Body of pancreas (tissue), 4 donors: ENCODE measurements around the gene RGS17. TPM values are rescaled to one million over a fixed set of nuclear protein-coding genes. Genes with fewer than 3 reads are reported as not detected.
"Not testable (repeated sequence)": the region's sequence is repeated elsewhere in the genome, so short reads cannot be mapped to it uniquely, and the experiment has no call there.

Experiments
- ATAC-seq: fragments of 150-250 bp; one replicate; pipeline ENCODE4 v1.9.1; 2016
- DNase-seq, 4 donors: peaks; one replicate each; pipeline ENCODE4 v3.0.0-alpha.2; 2019
- H3K27ac ChIP-seq, 4 donors: fragments of 200-600 bp; sonication (generic); 1 replicate in 3 of 4; 2 replicates in 1 of 4; pipeline versions ENCODE4 v1.5.1 to v1.6.1; 2016 to 2019; ENCODE audit warnings: mild to moderate bottlenecking in 1 of 4, mixed read lengths in 1 of 4, moderate library complexity in 1 of 4
- H3K27me3 ChIP-seq, 2 donors: fragments of 200-600 bp; sonication (generic); one replicate each; pipeline ENCODE4 v1.6.0; 2016; ENCODE audit warnings: mild to moderate bottlenecking in 1 of 2
- H3K36me3 ChIP-seq, 2 donors: fragments of 200-600 bp; sonication (generic); replicated peaks in 1 of 2; 2 replicates each; pipeline ENCODE4 v1.5.1; 2016; ENCODE audit warnings: low read depth in 2 of 2; ENCODE audit not compliant: insufficient read depth in 1 of 2
- H3K4me1 ChIP-seq: fragments of 200-600 bp; sonication (generic); one replicate; pipeline ENCODE4 v1.6.0; 2016
- H3K4me3 ChIP-seq, 2 donors: fragments of 200-600 bp; sonication (generic); 1 replicate in 1 of 2; 2 replicates in 1 of 2; pipeline ENCODE4 v1.5.1; 2016 to 2019
- H3K9me3 ChIP-seq, 3 donors: fragments of 200-600 bp; sonication (generic); 1 replicate in 2 of 3; 2 replicates in 1 of 3; pipeline ENCODE4 v1.5.1; 2016
- POLR2A ChIP-seq, 3 donors: fragments of 450-650 bp; IDR thresholded peaks; one replicate each; pipeline ENCODE4 v1.6.1; 2016; ENCODE audit warnings: antibody characterized with exemption in 3 of 3, mild to moderate bottlenecking in 2 of 3
- whole genome bisulfite sequencing, 2 donors: methylation state at CpG; one replicate each; pipeline ENCODE4 v1.1.5; 2017; 5-methylcytosine and 5-hydroxymethylcytosine counted together
- intact Hi-C: fragments of 100-400 bp; cut with DNase I; formaldehyde crosslinking; loops from one replicate; pipeline ENCODE4 v1.15.1; 2023
- total RNA-seq, 2 donors: library from RNA; depleted of rRNA; stranded (reverse); fragments of >200 nt; gene quantifications; one replicate each; pipeline ENCODE4 v1.1.0, GENCODE V29; 2016
- TF ChIP-seq, protein P1 (sequence below), 7 experiments: fragments of 450-650 bp in 4 of 7; fragments of 200-600 bp in 3 of 7; sonication (generic) in 3 of 7; IDR thresholded peaks; one replicate each; pipeline ENCODE4 v1.5.1; 2016 to 2019; ENCODE audit warnings: antibody characterized with exemption in 7 of 7

Gene RGS17
- total RNA-seq, 2 donors from 2014 or later, result 0.33 to 1.0 TPM

DNA sequence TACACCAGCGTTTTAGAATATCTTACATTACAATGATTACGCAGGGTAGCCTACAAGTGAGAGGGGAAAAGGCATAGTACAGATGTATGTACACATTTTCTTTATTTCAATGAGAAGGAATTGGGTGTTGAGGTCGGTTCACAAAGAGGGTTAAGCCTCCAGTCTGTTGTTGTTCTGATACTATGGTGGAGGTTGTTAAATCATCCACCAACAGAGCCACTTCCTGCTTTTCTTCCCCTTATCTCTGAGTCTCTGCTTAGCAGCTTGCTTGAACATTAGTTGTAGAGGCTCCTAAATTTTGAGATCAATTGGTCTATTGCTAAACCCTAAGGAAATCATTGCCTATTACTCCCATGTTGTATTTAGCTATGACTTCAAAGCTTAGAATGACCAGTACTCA, 7.3 kb downstream of the RGS17 start:
- intact Hi-C loops, result no loop called here
- H3K27me3 ChIP-seq, result peaks cover 0 to 2% of the 10 kb centered on the region in 2 donors
- H3K4me1 ChIP-seq, result peaks cover 7% of the 10 kb centered on the region
- no peak for TF ChIP-seq POLR2A (IDR thresholded peaks at IDR 0.05)
- TF ChIP-seq, protein P1, sequence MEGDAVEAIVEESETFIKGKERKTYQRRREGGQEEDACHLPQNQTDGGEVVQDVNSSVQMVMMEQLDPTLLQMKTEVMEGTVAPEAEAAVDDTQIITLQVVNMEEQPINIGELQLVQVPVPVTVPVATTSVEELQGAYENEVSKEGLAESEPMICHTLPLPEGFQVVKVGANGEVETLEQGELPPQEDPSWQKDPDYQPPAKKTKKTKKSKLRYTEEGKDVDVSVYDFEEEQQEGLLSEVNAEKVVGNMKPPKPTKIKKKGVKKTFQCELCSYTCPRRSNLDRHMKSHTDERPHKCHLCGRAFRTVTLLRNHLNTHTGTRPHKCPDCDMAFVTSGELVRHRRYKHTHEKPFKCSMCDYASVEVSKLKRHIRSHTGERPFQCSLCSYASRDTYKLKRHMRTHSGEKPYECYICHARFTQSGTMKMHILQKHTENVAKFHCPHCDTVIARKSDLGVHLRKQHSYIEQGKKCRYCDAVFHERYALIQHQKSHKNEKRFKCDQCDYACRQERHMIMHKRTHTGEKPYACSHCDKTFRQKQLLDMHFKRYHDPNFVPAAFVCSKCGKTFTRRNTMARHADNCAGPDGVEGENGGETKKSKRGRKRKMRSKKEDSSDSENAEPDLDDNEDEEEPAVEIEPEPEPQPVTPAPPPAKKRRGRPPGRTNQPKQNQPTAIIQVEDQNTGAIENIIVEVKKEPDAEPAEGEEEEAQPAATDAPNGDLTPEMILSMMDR (IDR thresholded peaks at IDR 0.05), result no peak
- H3K27ac ChIP-seq, result no peak overlapping the region
- WGBS, 2 donors, result 75 to 76% methylated on average over 3 of the region's 3 CpGs
- H3K9me3 ChIP-seq, result no peaks in the 10 kb centered on the region
- no peaks in the 10 kb centered on the region for H3K36me3 ChIP-seq
- no peak for ATAC-seq
- H3K4me3 ChIP-seq, result no peak overlapping the region
- DNase-seq, result no peak

DNA sequence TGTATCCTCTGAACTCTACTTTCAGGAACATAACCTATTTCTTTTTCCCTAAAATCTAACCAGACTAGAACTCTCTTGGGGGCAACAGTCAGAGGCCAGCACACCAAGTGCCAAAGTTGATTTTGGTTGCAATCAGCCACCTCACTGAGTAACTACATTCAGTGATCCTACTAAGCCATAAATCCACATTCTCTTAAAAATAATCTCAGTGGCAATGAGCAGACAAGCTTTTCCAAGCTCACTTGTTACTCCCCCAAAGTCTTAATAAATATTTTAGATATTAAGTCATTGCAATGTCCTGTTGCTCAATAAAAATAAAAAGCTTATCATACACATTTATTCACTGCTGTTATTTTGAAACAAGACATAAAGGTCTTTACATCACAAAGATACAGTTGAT, 9.8 kb downstream of the RGS17 start:
- intact Hi-C loops, result no loop called here
- TF ChIP-seq POLR2A (IDR thresholded peaks at IDR 0.05), result no peak
- peaks cover 17% of the 10 kb centered on the region for H3K4me1 ChIP-seq
- DNase-seq (no peak), ATAC-seq (no peak)
- H3K27me3 ChIP-seq, result no peaks in the 10 kb centered on the region
- no peak overlapping the region for H3K4me3 ChIP-seq
- no peak overlapping the region for H3K27ac ChIP-seq
- no peaks in the 10 kb centered on the region for H3K36me3 ChIP-seq
- H3K9me3 ChIP-seq, result no peaks in the 10 kb centered on the region

DNA sequence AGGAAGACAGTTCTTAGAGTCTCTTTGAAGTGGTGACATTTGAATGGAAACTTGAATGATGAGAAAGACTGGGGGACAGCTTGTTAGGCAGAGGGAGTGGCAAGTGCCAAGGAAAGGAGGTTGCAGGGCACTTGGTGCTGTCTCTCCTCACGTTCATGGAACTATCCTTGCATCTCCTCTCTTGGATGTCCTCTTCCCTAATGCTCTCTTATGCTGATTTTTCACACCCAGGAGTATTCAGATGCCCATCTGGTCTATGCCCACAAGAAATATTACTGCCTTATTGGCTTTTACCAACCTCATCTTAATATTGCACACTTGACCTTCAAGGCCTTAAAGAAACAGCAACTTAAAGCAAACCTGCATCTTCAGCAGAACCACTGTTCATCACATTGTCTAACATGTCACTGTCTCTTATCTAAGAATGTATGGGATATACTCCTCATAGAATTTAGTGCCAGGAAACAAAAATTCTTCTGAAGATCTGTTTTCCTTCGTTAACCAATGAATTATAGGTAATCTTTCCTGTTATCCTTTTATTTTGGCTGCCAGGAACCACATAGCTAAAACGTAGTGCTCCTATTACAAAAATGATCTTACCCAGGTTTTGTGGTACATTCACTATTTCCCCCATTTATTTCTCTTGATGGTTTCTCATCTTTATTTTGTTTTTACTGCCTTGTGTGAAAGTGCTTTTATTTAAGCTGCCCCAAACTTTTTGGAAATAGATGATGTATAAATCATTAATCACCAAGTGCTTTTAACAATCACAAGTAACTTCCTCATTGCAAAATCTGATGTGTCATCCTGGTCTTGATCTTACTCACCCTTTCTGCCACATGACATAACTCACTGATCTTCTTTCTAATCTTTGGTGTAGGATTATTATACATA, 12.8 kb downstream of the RGS17 start:
- H3K9me3 ChIP-seq, result no peaks in the 10 kb centered on the region
- H3K36me3 ChIP-seq, result no peaks in the 10 kb centered on the region
- intact Hi-C loops, result no loop called here
- peaks cover 10% of the 10 kb centered on the region for H3K4me1 ChIP-seq
- ATAC-seq, result peak; percentile 78
- DNase-seq, result no peak
- H3K27ac ChIP-seq, result peak overlapping the region in 2 of 4 donors; percentile 49 to 59
- no peak overlapping the region for H3K4me3 ChIP-seq
- TF ChIP-seq, protein P1 (IDR thresholded peaks at IDR 0.05), result no peak
- TF ChIP-seq POLR2A (IDR thresholded peaks at IDR 0.05), result no peak
- H3K27me3 ChIP-seq, result no peaks in the 10 kb centered on the region
- WGBS, 2 donors, result 34 to 38% methylated on average over 3 of the region's 3 CpGs

DNA sequence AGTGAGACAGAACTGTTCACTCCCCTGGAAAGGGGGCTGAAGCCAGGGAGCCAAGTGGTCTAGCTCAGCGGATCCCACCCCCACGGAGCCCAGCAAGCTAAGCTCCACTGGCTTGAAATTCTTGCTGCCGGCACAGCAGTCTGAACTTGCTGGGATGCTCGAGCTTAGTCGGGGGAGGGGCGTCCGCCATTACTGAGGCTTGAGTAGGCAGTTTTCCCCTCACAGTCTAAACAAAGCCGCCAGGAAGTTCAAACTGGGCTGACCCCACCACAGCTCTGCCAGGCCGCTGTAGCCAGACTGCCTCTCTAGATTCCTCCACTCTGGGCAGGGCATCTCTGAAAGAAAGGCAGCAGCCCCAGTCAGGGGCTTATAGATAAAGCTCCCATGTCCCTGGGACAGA, 20.0 kb downstream of the RGS17 start:
- H3K4me3 ChIP-seq, H3K27me3 ChIP-seq, ATAC-seq, H3K27ac ChIP-seq, H3K9me3 ChIP-seq, H3K4me1 ChIP-seq, H3K36me3 ChIP-seq, DNase-seq, intact Hi-C loops: not testable (repeated sequence)
- 67 to 75% methylated on average over 8 to 9 of the region's 9 CpGs for WGBS, 2 donors

DNA sequence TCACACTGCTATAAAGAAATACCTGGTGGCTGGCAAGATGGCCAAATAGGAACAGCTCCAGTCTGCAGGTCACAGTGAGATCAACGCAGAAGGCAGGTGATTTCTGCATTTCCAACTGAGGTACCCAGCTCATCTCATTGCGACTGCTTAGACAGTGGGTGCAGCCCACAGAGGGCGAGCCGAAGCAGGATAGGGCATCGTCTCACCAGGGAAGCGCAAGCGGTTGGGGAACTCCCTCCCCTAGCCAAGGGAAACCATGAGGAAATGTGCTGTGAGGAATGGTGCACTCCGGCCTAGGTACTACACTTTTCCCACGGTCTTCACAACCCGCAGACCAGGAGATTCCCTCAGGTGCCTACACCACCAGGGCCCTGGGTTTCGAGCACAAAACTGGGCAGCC, 20.5 kb downstream of the RGS17 start:
- H3K27ac ChIP-seq, DNase-seq, H3K36me3 ChIP-seq, H3K9me3 ChIP-seq, intact Hi-C loops, H3K4me3 ChIP-seq, ATAC-seq, H3K4me1 ChIP-seq, H3K27me3 ChIP-seq: not testable (repeated sequence)
- 82 to 92% methylated on average over 11 of the region's 11 CpGs for WGBS, 2 donors

DNA sequence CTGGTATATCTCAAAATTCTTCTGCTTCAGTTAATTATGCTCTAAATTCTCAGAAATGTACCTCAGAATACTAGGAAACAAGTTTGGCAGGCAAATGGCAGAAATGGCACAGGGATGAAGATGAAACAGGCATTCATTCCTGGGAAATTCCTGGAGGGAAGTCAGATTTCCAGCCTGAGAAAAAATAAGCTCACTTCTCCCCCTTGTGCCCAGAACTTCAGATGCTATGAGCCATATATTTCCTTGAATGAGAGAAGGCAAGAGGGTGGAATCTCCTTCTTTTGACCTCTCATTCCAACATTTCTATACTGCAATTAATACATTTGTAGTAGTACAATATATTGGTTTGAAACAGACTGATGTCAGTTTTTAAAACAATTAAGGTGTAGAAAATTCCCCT, 22.8 kb downstream of the RGS17 start:
- intact Hi-C loops, result no loop called here
- H3K4me1 ChIP-seq, result peaks cover 16% of the 10 kb centered on the region
- no peak for ATAC-seq
- H3K27me3 ChIP-seq, result no peaks in the 10 kb centered on the region
- TF ChIP-seq, protein P1 (IDR thresholded peaks at IDR 0.05), result peak in 5 of 7 experiments; percentile 4 to 52 (median 37)
- no peak for TF ChIP-seq POLR2A (IDR thresholded peaks at IDR 0.05)
- no peak overlapping the region for H3K4me3 ChIP-seq
- no peaks in the 10 kb centered on the region for H3K9me3 ChIP-seq
- no peak for DNase-seq
- no peaks in the 10 kb centered on the region for H3K36me3 ChIP-seq
- no peak overlapping the region for H3K27ac ChIP-seq
